ENCODE measurements around the gene MICAL3. TPM values are rescaled to one million over a fixed set of nuclear protein-coding genes. Genes with fewer than 3 reads are reported as not detected.

The MICAL3 gene
- polyA plus RNA-seq, 1 of the 3 experiments (the other 2 are of a cell fraction) = 83.1 TPM

DNA sequence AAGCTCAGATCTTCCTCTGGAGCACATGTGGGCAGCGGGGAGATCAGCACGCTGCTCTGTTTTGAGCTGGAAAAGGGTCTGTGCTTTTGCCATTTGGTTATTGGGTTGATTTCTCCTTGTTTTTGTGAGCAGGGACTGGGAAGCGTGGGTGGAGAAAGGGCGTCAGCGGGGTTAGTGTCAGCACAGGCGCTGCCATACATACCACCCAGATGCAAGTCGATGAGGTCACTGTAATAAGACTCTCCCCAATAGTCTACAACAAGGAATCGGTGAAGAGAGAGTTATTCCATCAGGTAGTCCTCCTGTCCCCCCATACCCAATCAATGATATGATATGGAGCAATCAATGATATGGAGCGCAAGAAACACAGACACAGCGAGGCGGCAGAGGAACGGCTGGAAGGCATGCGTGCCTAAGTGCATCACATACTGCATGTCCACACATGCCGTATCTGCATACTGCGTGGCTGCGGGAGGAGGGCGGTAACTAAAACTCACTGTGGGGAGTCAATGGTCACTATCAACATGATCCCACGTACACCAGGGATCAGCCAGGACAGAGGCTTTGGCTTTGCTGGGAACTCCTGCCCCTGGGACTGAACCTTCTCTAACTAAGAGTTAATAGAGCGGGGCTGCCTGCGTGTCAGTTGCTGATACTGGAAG, 220.6 kb downstream of the MICAL3 start:
- H3K9ac ChIP-seq = no peak overlapping the region
- CTCF ChIA-PET = interaction anchor here (0.8 to 2.0 kb wide), 4 partner anchors 17 to 273 kb away, joined by 3 to 5 read pairs (median 3); no protein-coding TSS in a partner anchor
- WGBS (ENCODE audit: low lambda C conversion rate) = 99% methylated on average over 20 of the region's 20 CpGs

More for the DNA sequence above, 220.6 kb downstream of the MICAL3 start:
- no peak overlapping the region for H3K4me2 ChIP-seq
- no peaks in the 10 kb centered on the region for H3K27me3 ChIP-seq (ENCODE audit: insufficient read depth)
- H3K4me1 ChIP-seq (ENCODE audit: control insufficient read depth in 1 of 2, insufficient read depth in 2 of 2, low read depth in 1 of 2, low read length in 1 of 2) = no peaks in the 10 kb centered on the region
- H3K9me3 ChIP-seq = no peaks in the 10 kb centered on the region
- H3K79me2 ChIP-seq (ENCODE audit: insufficient read depth) = no peaks in the 10 kb centered on the region
- no peaks in the 10 kb centered on the region for H3K9me2 ChIP-seq
- peaks cover 6 to 51% of the 10 kb centered on the region in 2 experiments for H3K36me3 ChIP-seq (replicated peaks in 1 of 2; ENCODE audit: control insufficient read depth in 1 of 2, insufficient read depth in 2 of 2, low read length in 1 of 2)
- no peak overlapping the region for H3K27ac ChIP-seq (ENCODE audit: low read depth in 2 of 2, low read length in 1 of 2)
- H4K20me1 ChIP-seq (ENCODE audit: insufficient read depth) = no peaks in the 10 kb centered on the region
- no peak for DNase-seq
- POLR2A ChIA-PET = no interaction called here
- TF ChIP-seq, protein P1, sequence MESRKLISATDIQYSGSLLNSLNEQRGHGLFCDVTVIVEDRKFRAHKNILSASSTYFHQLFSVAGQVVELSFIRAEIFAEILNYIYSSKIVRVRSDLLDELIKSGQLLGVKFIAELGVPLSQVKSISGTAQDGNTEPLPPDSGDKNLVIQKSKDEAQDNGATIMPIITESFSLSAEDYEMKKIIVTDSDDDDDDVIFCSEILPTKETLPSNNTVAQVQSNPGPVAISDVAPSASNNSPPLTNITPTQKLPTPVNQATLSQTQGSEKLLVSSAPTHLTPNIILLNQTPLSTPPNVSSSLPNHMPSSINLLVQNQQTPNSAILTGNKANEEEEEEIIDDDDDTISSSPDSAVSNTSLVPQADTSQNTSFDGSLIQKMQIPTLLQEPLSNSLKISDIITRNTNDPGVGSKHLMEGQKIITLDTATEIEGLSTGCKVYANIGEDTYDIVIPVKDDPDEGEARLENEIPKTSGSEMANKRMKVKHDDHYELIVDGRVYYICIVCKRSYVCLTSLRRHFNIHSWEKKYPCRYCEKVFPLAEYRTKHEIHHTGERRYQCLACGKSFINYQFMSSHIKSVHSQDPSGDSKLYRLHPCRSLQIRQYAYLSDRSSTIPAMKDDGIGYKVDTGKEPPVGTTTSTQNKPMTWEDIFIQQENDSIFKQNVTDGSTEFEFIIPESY (IDR thresholded peaks at IDR 0.05; ENCODE audit: borderline replicate concordance, low read depth) = no peak
- TF ChIP-seq, protein P2, sequence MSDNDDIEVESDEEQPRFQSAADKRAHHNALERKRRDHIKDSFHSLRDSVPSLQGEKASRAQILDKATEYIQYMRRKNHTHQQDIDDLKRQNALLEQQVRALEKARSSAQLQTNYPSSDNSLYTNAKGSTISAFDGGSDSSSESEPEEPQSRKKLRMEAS (IDR thresholded peaks at IDR 0.05; ENCODE audit: low read depth) = no peak
- no peak for TF ChIP-seq RAD21 (IDR thresholded peaks at IDR 0.05; ENCODE audit: low read length)
- TF ChIP-seq, protein P3, sequence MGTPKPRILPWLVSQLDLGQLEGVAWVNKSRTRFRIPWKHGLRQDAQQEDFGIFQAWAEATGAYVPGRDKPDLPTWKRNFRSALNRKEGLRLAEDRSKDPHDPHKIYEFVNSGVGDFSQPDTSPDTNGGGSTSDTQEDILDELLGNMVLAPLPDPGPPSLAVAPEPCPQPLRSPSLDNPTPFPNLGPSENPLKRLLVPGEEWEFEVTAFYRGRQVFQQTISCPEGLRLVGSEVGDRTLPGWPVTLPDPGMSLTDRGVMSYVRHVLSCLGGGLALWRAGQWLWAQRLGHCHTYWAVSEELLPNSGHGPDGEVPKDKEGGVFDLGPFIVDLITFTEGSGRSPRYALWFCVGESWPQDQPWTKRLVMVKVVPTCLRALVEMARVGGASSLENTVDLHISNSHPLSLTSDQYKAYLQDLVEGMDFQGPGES (IDR thresholded peaks at IDR 0.05; ENCODE audit: low read depth, low read length) = no peak
- TF ChIP-seq, protein P4, sequence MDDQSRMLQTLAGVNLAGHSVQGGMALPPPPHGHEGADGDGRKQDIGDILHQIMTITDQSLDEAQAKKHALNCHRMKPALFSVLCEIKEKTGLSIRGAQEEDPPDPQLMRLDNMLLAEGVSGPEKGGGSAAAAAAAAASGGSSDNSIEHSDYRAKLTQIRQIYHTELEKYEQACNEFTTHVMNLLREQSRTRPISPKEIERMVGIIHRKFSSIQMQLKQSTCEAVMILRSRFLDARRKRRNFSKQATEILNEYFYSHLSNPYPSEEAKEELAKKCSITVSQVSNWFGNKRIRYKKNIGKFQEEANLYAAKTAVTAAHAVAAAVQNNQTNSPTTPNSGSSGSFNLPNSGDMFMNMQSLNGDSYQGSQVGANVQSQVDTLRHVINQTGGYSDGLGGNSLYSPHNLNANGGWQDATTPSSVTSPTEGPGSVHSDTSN (IDR thresholded peaks at IDR 0.05) = no peak
- TF ChIP-seq ELF1 (IDR thresholded peaks at IDR 0.05) = no peak
- no peak for TF ChIP-seq SIN3A (IDR thresholded peaks at IDR 0.05; ENCODE audit: borderline replicate concordance, low read depth, low read length)
- TF ChIP-seq, protein P5, sequence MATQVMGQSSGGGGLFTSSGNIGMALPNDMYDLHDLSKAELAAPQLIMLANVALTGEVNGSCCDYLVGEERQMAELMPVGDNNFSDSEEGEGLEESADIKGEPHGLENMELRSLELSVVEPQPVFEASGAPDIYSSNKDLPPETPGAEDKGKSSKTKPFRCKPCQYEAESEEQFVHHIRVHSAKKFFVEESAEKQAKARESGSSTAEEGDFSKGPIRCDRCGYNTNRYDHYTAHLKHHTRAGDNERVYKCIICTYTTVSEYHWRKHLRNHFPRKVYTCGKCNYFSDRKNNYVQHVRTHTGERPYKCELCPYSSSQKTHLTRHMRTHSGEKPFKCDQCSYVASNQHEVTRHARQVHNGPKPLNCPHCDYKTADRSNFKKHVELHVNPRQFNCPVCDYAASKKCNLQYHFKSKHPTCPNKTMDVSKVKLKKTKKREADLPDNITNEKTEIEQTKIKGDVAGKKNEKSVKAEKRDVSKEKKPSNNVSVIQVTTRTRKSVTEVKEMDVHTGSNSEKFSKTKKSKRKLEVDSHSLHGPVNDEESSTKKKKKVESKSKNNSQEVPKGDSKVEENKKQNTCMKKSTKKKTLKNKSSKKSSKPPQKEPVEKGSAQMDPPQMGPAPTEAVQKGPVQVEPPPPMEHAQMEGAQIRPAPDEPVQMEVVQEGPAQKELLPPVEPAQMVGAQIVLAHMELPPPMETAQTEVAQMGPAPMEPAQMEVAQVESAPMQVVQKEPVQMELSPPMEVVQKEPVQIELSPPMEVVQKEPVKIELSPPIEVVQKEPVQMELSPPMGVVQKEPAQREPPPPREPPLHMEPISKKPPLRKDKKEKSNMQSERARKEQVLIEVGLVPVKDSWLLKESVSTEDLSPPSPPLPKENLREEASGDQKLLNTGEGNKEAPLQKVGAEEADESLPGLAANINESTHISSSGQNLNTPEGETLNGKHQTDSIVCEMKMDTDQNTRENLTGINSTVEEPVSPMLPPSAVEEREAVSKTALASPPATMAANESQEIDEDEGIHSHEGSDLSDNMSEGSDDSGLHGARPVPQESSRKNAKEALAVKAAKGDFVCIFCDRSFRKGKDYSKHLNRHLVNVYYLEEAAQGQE (IDR thresholded peaks at IDR 0.05; ENCODE audit: low read depth, low read length) = no peak
- TF ChIP-seq FOSL2 (IDR thresholded peaks at IDR 0.05; ENCODE audit: borderline replicate concordance, low read depth) = no peak
- TF ChIP-seq, protein P6, sequence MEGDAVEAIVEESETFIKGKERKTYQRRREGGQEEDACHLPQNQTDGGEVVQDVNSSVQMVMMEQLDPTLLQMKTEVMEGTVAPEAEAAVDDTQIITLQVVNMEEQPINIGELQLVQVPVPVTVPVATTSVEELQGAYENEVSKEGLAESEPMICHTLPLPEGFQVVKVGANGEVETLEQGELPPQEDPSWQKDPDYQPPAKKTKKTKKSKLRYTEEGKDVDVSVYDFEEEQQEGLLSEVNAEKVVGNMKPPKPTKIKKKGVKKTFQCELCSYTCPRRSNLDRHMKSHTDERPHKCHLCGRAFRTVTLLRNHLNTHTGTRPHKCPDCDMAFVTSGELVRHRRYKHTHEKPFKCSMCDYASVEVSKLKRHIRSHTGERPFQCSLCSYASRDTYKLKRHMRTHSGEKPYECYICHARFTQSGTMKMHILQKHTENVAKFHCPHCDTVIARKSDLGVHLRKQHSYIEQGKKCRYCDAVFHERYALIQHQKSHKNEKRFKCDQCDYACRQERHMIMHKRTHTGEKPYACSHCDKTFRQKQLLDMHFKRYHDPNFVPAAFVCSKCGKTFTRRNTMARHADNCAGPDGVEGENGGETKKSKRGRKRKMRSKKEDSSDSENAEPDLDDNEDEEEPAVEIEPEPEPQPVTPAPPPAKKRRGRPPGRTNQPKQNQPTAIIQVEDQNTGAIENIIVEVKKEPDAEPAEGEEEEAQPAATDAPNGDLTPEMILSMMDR (IDR thresholded peaks at IDR 0.05) = no peak
- no peak for TF ChIP-seq SMC3 (IDR thresholded peaks at IDR 0.05; ENCODE audit: low read depth, low read length)
- TF ChIP-seq JUND (IDR thresholded peaks at IDR 0.05) = no peak
- TF ChIP-seq NFIC (IDR thresholded peaks at IDR 0.05; ENCODE audit: borderline replicate concordance) = no peak
- TF ChIP-seq, protein P7, sequence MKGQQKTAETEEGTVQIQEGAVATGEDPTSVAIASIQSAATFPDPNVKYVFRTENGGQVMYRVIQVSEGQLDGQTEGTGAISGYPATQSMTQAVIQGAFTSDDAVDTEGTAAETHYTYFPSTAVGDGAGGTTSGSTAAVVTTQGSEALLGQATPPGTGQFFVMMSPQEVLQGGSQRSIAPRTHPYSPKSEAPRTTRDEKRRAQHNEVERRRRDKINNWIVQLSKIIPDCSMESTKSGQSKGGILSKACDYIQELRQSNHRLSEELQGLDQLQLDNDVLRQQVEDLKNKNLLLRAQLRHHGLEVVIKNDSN (IDR thresholded peaks at IDR 0.05; ENCODE audit: borderline replicate concordance, low read depth) = no peak
- no peak for TF ChIP-seq YY1 (IDR thresholded peaks at IDR 0.05; ENCODE audit: low read depth)
- TF ChIP-seq EZH2phosphoT487 (IDR thresholded peaks at IDR 0.05; ENCODE audit: borderline replicate concordance, low read depth) = no peak
- TF ChIP-seq MXI1 (IDR thresholded peaks at IDR 0.05; ENCODE audit: low read depth, low read length) = no peak
- no peak for TF ChIP-seq TEAD4 (IDR thresholded peaks at IDR 0.05; ENCODE audit: borderline replicate concordance, insufficient read depth)
- no peak for TF ChIP-seq GABPA (IDR thresholded peaks at IDR 0.05; ENCODE audit: low read depth)
- no peak for TF ChIP-seq EP300 (IDR thresholded peaks at IDR 0.05; ENCODE audit: borderline replicate concordance in 1 of 2, low read depth in 1 of 2, low read length in 1 of 2)
- H3K4me3 ChIP-seq (ENCODE audit: low read depth in 2 of 2, low read length in 1 of 2) = no peak overlapping the region
- H3F3A ChIP-seq (replicated peaks; ENCODE audit: insufficient read depth) = no peaks in the 10 kb centered on the region
- no peak overlapping the region for H2AFZ ChIP-seq (ENCODE audit: low read depth)
